ENCODE results near the gene PIK3CG.
"Not testable (repeated sequence)": the region's sequence is repeated elsewhere in the genome, so short reads cannot be mapped to it uniquely, and the experiment has no call there.

PIK3CG gene

DNA sequence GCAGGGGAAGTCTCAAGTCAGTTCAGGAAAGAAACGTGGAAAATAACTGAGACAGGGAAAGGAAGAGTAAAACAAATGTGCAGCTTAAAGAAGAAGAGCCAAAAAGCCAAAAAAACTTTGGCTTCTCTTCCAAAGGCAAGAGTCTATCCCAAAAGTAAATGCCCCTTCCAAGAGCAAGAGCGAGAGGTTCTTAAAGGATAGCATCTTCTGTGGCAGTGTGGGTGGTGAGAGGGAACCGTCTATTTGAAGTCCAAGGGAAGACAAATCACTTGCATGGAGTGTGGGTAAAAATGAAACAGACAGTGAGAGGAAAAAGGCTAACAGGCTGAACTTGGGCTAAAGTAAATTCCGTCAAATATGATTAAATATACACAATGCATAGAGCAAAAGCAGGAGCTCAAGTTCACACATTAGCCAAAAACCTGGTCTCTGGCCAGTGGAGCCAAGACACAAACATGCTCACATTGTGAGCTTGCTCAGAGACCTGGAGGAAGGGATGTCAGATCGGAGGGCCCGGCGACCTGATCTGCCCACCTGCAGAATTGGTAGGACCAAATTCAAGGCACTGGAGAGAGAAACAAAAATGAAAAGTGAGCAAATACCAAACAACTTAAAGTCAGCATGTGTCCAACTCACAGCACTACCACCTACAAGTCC is 87.0 kb downstream of the PIK3CG start:
- TF ChIP-seq, protein P1, sequence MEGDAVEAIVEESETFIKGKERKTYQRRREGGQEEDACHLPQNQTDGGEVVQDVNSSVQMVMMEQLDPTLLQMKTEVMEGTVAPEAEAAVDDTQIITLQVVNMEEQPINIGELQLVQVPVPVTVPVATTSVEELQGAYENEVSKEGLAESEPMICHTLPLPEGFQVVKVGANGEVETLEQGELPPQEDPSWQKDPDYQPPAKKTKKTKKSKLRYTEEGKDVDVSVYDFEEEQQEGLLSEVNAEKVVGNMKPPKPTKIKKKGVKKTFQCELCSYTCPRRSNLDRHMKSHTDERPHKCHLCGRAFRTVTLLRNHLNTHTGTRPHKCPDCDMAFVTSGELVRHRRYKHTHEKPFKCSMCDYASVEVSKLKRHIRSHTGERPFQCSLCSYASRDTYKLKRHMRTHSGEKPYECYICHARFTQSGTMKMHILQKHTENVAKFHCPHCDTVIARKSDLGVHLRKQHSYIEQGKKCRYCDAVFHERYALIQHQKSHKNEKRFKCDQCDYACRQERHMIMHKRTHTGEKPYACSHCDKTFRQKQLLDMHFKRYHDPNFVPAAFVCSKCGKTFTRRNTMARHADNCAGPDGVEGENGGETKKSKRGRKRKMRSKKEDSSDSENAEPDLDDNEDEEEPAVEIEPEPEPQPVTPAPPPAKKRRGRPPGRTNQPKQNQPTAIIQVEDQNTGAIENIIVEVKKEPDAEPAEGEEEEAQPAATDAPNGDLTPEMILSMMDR (IDR thresholded peaks at IDR 0.05; ENCODE audit: borderline replicate concordance, control extremely low read depth, extremely low read depth, insufficient read depth, missing control alignments): no peak
- DNase-seq (ENCODE audit: low spot score): no peak
- in situ Hi-C loops (cut with MboI; ENCODE audit: low sequenced_read_pairs, unreplicated experiment): loop anchor here (10.0 kb wide), 1 partner anchor 193 kb away; no protein-coding TSS in a partner anchor

DNA sequence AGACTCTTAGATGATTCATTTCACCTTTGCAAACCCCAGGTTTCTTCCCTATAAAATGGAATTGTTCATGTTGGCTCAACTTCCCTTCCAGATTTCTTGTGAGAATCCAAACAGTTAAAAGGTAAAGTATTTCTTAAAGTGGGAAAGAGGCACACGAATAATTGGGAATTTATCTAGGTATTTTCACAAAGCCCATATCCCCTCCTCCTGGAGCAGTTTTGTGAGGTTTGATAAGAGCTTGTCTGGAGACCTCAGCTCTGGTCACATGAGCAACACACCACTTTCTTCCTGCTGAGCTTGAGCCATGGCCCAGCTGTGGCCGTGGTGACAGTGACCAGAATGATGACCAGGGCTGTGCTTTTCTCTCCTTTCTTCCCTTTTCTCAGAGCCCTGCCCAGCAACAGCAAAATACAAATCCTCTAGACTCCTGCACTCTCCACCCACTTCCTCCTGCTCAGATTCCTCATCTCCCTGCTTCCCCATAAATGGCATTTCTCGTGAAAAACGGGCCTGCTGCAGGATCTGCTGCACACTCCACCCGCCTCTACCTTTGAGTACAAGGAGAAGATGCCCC is 87.7 kb downstream of the PIK3CG start:
- TF ChIP-seq, protein P1 (IDR thresholded peaks at IDR 0.05; ENCODE audit: borderline replicate concordance, control extremely low read depth, extremely low read depth, insufficient read depth, missing control alignments): no peak
- no peak for DNase-seq (ENCODE audit: low spot score)
- in situ Hi-C loops (cut with MboI; ENCODE audit: low sequenced_read_pairs, unreplicated experiment): loop anchor here (10.0 kb wide), 1 partner anchor 192 kb away; no protein-coding TSS in a partner anchor

DNA sequence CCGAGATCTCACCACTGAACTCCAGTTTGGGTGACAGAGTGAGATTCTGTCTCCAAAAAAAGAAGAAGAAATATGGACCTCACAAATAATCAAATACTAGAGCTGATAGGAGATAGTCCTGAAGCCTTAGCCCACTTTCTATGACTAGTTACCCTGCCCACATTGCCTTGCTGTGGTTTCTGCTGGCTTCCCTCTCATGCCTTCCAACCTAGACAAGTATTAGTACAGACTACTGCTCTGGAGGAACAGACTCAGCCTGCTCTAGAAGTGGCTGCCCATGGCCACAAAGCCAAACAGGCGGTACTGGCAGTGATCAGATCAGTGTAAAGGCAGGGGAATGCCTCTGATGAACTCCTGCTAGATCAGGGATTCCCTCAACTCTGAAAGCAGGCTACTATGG is 89.8 kb downstream of the PIK3CG start:
- in situ Hi-C loops (cut with MboI; ENCODE audit: low sequenced_read_pairs, unreplicated experiment): loop anchor here (10.0 kb wide), 1 partner anchor 190 kb away; no protein-coding TSS in a partner anchor
- no peak for DNase-seq (ENCODE audit: low spot score)
- TF ChIP-seq, protein P1 (IDR thresholded peaks at IDR 0.05; ENCODE audit: borderline replicate concordance, control extremely low read depth, extremely low read depth, insufficient read depth, missing control alignments): no peak

DNA sequence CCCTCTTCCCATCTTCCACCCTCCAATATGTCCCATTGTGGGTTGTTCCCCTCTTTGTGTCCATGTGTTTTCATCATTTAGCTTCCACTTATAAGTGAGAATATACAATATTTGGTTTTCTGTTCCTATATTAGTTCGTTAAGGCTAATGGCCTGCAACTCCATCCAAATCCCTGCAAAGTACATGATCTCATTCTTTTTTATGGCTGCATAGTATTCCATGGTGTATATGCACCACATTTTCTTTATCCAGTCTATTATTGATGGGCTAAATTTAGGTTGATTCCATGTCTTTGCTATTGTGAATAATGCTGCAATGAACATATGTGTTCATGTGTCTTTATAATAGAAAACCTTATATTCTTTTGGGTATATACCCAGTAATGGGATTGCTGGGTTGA is 90.8 kb downstream of the PIK3CG start:
- in situ Hi-C loops (cut with MboI; ENCODE audit: low sequenced_read_pairs, unreplicated experiment): loop anchor here (10.0 kb wide), 1 partner anchor 189 kb away; no protein-coding TSS in a partner anchor
- not testable (repeated sequence) for DNase-seq (ENCODE audit: low spot score)

Data from GM13976 (cell line).